ENCODE data around the gene SIN3A.
"Not testable (repeated sequence)": the region's sequence is repeated elsewhere in the genome, so short reads cannot be mapped to it uniquely, and the experiment has no call there.

Gene SIN3A

DNA sequence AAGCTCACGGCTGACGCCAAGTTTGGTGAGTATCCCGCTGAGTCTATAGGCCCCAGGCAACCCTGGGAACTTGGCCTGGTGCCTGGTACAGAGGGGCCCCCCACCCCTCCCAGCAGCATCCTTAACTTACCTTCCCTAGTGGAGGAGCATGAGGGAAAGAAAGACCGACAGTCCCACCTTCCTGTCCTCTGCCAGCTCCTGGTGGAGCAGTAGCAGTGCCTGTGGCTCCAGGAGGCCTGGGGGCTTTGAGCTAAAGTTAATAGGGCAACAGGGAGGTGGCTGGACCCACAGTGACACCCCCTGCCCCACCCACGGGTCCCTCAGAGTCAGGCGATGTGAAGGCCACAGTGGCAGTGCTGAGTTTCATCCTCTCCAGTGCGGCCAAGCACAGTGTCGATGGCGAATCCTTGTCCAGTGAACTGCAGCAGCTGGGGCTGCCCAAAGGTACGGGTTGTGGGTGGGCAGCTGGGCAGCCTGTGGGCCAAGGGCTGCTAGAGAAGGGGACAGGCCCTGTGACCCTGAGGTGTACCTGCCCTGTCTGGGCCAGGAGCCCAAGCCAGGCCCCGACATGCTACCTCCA is 112.7 kb downstream of the SIN3A start:
- no peak overlapping the region for H3K27ac Mint-ChIP-seq
- H3K27me3 Mint-ChIP-seq (ENCODE audit: low read depth) = no peaks in the 10 kb centered on the region
- peaks cover 4% of the 10 kb centered on the region for H3K36me3 Mint-ChIP-seq (ENCODE audit: low read depth)
- TF ChIP-seq, protein P1, sequence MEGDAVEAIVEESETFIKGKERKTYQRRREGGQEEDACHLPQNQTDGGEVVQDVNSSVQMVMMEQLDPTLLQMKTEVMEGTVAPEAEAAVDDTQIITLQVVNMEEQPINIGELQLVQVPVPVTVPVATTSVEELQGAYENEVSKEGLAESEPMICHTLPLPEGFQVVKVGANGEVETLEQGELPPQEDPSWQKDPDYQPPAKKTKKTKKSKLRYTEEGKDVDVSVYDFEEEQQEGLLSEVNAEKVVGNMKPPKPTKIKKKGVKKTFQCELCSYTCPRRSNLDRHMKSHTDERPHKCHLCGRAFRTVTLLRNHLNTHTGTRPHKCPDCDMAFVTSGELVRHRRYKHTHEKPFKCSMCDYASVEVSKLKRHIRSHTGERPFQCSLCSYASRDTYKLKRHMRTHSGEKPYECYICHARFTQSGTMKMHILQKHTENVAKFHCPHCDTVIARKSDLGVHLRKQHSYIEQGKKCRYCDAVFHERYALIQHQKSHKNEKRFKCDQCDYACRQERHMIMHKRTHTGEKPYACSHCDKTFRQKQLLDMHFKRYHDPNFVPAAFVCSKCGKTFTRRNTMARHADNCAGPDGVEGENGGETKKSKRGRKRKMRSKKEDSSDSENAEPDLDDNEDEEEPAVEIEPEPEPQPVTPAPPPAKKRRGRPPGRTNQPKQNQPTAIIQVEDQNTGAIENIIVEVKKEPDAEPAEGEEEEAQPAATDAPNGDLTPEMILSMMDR (IDR thresholded peaks at IDR 0.05; ENCODE audit: unreplicated experiment in 3 of 3) = no peak
- no peaks in the 10 kb centered on the region for H3K9me3 Mint-ChIP-seq
- H3K4me1 Mint-ChIP-seq = peaks cover 18% of the 10 kb centered on the region
- peak overlapping the region in 2 of 3 experiments; percentile 14 to 41 for H3K4me3 Mint-ChIP-seq

GRCh38 chr15:75335705-75336355 is 115.7 kb downstream of the SIN3A start, which contains the start of gene COMMD4:
Gene COMMD4 (plus strand): TSS chr15:75336063. CDS start chr15:75336090, 27 bp downstream.
- Mint-ChIP-seq H3K27ac (peak within 1 kb of the TSS; percentile 91 to 94 (median 92)), H3K4me1 (peaks cover 18% of the 10 kb centered on the region), H3K27me3 (ENCODE audit: low read depth) (no peaks in the 10 kb centered on the region), H3K4me3 (peak within 1 kb of the TSS; percentile 98 to 100 (median 99)), H3K36me3 (ENCODE audit: low read depth) (peaks cover 4% of the 10 kb centered on the region), H3K9me3 (no peaks in the 10 kb centered on the region)
- TF ChIP-seq, protein P1 (IDR thresholded peaks at IDR 0.05; ENCODE audit: unreplicated experiment in 3 of 3) = no peak

- Mint-ChIP-seq H3K4me3 (peak overlapping the region; percentile 98 to 100 (median 99)), H3K27me3 (ENCODE audit: low read depth) (no peaks in the 10 kb centered on the region), H3K36me3 (ENCODE audit: low read depth) (peaks cover 4% of the 10 kb centered on the region), H3K27ac (peak overlapping the region; percentile 91 to 94 (median 92)), H3K9me3 (no peaks in the 10 kb centered on the region), H3K4me1 (peaks cover 18% of the 10 kb centered on the region)
- TF ChIP-seq, protein P1 (IDR thresholded peaks at IDR 0.05; ENCODE audit: unreplicated experiment in 3 of 3) = no peak
Observed at GRCh38 chr15:75335313-75335704, 116.2 kb downstream of the SIN3A start.

GRCh38 chr15:75333654-75334419 is 117.7 kb downstream of the SIN3A start:
- peak overlapping the region in 1 of 3 experiments; percentile 54 for H3K4me3 Mint-ChIP-seq
- not testable (repeated sequence) for H3K36me3 Mint-ChIP-seq (ENCODE audit: low read depth); H3K27ac Mint-ChIP-seq; H3K9me3 Mint-ChIP-seq; H3K27me3 Mint-ChIP-seq (ENCODE audit: low read depth)
- peaks cover 18% of the 10 kb centered on the region for H3K4me1 Mint-ChIP-seq

- not testable (repeated sequence) for H3K27ac Mint-ChIP-seq; H3K9me3 Mint-ChIP-seq; H3K27me3 Mint-ChIP-seq (ENCODE audit: low read depth); H3K36me3 Mint-ChIP-seq (ENCODE audit: low read depth)
- H3K4me1 Mint-ChIP-seq = peaks cover 18% of the 10 kb centered on the region
- peak overlapping the region in 2 of 3 experiments; percentile 5 to 11 for H3K4me3 Mint-ChIP-seq
Observed at GRCh38 chr15:75332093-75332492, 119.4 kb downstream of the SIN3A start.

DNA sequence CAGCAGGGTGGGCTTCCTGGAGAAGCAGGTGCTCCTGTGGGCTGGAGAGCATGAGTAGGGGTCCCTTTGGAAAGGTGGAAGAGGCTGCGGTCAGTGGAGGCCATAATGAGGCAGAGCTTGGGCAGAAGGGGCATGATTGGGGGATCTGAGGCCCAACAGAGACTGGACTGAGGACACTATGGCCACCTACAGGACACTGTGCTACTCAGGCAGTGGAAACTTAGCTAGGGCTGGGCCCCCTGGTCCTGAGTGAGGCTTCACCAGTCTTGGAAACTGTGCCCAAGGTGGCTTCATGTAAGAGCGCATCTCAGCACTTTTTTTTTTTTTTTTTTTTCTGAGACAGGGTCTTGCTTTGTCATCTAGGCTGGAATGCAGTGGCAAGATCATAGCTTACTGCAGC is 121.9 kb downstream of the SIN3A start:
- Mint-ChIP-seq H3K27me3 (ENCODE audit: low read depth) (peaks cover 3% of the 10 kb centered on the region), H3K27ac (no peak overlapping the region), H3K4me1 (no peaks in the 10 kb centered on the region), H3K4me3 (no peak overlapping the region), H3K9me3 (no peaks in the 10 kb centered on the region), H3K36me3 (ENCODE audit: low read depth) (no peaks in the 10 kb centered on the region)
- TF ChIP-seq, protein P1 (IDR thresholded peaks at IDR 0.05; ENCODE audit: unreplicated experiment in 3 of 3) = no peak
